ENCODE measurements around the gene MARCHF5.

The MARCHF5 gene

DNA sequence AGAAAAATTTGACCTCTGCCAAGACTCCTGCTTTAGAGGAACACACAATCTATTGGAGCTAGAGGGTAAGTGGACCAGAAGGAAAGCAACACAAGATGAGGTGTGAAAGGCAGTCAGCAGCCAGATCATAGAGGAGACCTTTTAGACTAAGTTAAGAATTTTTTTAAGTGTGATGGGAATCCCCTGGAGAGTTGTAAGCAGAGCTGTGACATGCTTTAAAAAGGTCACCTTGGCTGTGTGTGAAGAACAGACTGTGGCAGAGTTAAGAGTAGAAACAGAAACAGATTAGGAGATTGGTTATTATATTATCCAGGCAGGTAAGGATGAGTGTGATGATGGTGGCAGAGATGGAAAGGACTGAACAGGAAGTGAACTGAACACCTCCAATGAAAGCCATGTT lies 23.6 kb upstream of the MARCHF5 start:
- Histone ChIP-seq H3K9ac (ENCODE audit: low read length in 5 of 5) (no peak overlapping the region), H3K9me3 (ENCODE audit: control insufficient read depth in 5 of 5, low read length in 5 of 5) (no peaks in the 10 kb centered on the region), H3K27me3 (ENCODE audit: control insufficient read depth in 5 of 5, insufficient read depth in 4 of 5, low read length in 5 of 5) (no peaks in the 10 kb centered on the region), H3K36me3 (ENCODE audit: control insufficient read depth in 5 of 5, insufficient read depth in 5 of 5, low read length in 5 of 5) (no peaks in the 10 kb centered on the region), H3K27ac (ENCODE audit: low read depth, low read length) (no peak overlapping the region), H3K4me1 (ENCODE audit: control insufficient read depth in 5 of 5, insufficient read depth in 5 of 5, low read length in 5 of 5) (no peaks in the 10 kb centered on the region), H3K4me3 (ENCODE audit: low read depth in 1 of 5, low read length in 5 of 5) (no peak overlapping the region)

DNA sequence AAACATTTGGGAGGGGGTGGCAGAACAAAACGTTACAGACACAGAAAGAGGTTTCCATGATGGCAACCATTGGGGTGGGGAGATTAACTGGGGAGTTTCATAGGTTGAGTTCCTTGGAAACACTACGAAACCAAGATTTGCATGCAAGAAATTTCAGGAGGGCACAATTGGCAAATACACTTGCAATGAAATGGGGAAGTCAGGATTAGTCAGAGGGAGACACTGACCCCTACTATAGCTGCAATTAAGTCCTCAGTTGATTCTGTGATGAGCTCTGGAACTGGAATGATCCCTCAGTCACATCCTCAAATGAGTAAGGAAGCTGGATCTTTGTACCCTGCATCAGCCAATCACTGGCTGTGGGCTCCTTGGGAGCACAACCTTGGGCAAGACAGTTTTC lies 22.2 kb upstream of the MARCHF5 start:
- H3K36me3 ChIP-seq (ENCODE audit: control insufficient read depth in 5 of 5, insufficient read depth in 5 of 5, low read length in 5 of 5), result no peaks in the 10 kb centered on the region
- no peaks in the 10 kb centered on the region for H3K9me3 ChIP-seq (ENCODE audit: control insufficient read depth in 5 of 5, low read length in 5 of 5)
- H3K4me3 ChIP-seq (ENCODE audit: low read depth in 1 of 5, low read length in 5 of 5), result no peak overlapping the region
- no peaks in the 10 kb centered on the region for H3K27me3 ChIP-seq (ENCODE audit: control insufficient read depth in 5 of 5, insufficient read depth in 4 of 5, low read length in 5 of 5)
- H3K4me1 ChIP-seq (ENCODE audit: control insufficient read depth in 5 of 5, insufficient read depth in 5 of 5, low read length in 5 of 5), result no peaks in the 10 kb centered on the region
- no peak overlapping the region for H3K9ac ChIP-seq (ENCODE audit: low read length in 5 of 5)
- no peak overlapping the region for H3K27ac ChIP-seq (ENCODE audit: low read depth, low read length)

DNA sequence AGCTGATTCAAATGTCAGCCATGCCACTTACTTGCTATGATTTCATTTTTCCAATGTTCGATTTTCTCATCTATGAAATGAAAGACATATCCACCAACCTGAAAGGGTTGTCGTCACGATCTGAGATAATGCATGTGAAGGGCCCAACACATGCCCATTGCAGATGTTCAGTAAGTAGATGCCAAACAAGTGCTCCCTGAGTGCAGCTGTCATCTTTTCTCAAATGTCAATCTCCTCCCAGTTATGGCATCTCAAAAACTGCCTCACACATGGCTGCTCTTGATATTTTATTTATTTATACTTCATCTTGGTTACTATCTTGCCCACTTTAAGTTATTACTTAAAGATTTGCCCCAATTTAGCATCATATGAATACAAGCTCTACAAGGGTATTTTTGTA lies 16.9 kb upstream of the MARCHF5 start:
- H3K27ac ChIP-seq (ENCODE audit: low read depth, low read length), result no peak overlapping the region
- no peaks in the 10 kb centered on the region for H3K27me3 ChIP-seq (ENCODE audit: control insufficient read depth in 5 of 5, insufficient read depth in 4 of 5, low read length in 5 of 5)
- H3K9me3 ChIP-seq (ENCODE audit: control insufficient read depth in 5 of 5, low read length in 5 of 5), result no peaks in the 10 kb centered on the region
- no peaks in the 10 kb centered on the region for H3K36me3 ChIP-seq (ENCODE audit: control insufficient read depth in 5 of 5, insufficient read depth in 5 of 5, low read length in 5 of 5)
- H3K4me1 ChIP-seq (ENCODE audit: control insufficient read depth in 5 of 5, insufficient read depth in 5 of 5, low read length in 5 of 5), result peaks cover 0 to 1% (median 0%) of the 10 kb centered on the region in 5 donors
- no peak overlapping the region for H3K4me3 ChIP-seq (ENCODE audit: low read depth in 1 of 5, low read length in 5 of 5)
- H3K9ac ChIP-seq (ENCODE audit: low read length in 5 of 5), result no peak overlapping the region

- no peaks in the 10 kb centered on the region for H3K36me3 ChIP-seq (ENCODE audit: control insufficient read depth in 5 of 5, insufficient read depth in 5 of 5, low read length in 5 of 5)
- H3K27me3 ChIP-seq (ENCODE audit: control insufficient read depth in 5 of 5, insufficient read depth in 4 of 5, low read length in 5 of 5), result no peaks in the 10 kb centered on the region
- no peak overlapping the region for H3K9ac ChIP-seq (ENCODE audit: low read length in 5 of 5)
- H3K27ac ChIP-seq (ENCODE audit: low read depth, low read length), result no peak overlapping the region
- H3K4me3 ChIP-seq (ENCODE audit: low read depth in 1 of 5, low read length in 5 of 5), result peak overlapping the region in 2 of 5 donors; percentile 0 to 29
- H3K9me3 ChIP-seq (ENCODE audit: control insufficient read depth in 5 of 5, low read length in 5 of 5), result no peaks in the 10 kb centered on the region
- peaks cover 0 to 5% (median 0%) of the 10 kb centered on the region in 5 donors for H3K4me1 ChIP-seq (ENCODE audit: control insufficient read depth in 5 of 5, insufficient read depth in 5 of 5, low read length in 5 of 5)
These were observed 11.8 kb upstream of the MARCHF5 start for GRCh38 chr10:92278996-92279696.

DNA sequence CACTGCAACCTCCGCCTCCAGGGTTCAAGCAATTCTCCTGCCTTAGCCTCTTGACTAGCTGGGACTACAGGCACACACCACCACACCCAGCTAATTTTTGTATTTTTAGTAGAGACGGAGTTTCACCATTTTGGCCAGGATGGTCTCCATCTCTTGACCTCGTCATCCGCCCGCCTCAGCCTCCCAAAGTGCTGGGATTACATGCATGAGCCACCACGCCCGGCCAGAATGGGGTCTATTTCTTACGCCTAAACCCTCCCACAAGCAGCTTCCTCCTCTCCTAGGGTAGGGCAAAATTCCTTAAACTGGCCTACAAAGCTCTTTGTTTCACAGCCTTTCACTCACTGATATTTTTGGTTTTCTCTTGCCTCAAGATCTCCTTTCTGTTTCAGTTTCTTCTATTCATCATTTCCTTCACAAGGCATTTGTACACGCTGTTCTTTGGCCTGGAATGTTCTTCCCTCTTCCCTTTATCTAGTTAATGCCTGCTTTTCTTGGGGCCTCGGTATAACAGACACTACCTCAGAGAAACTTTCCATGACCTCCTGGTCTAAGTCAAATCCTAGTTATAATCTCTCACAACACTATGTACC lies 6.8 kb upstream of the MARCHF5 start:
- Histone ChIP-seq H3K4me1 (ENCODE audit: control insufficient read depth in 5 of 5, insufficient read depth in 5 of 5, low read length in 5 of 5) (peaks cover 0 to 6% (median 0%) of the 10 kb centered on the region in 5 donors), H3K27ac (ENCODE audit: low read depth, low read length) (no peak overlapping the region), H3K36me3 (ENCODE audit: control insufficient read depth in 5 of 5, insufficient read depth in 5 of 5, low read length in 5 of 5) (no peaks in the 10 kb centered on the region), H3K4me3 (ENCODE audit: low read depth in 1 of 5, low read length in 5 of 5) (peak overlapping the region in 2 of 5 donors; percentile 25 to 42), H3K9me3 (ENCODE audit: control insufficient read depth in 5 of 5, low read length in 5 of 5) (no peaks in the 10 kb centered on the region), H3K27me3 (ENCODE audit: control insufficient read depth in 5 of 5, insufficient read depth in 4 of 5, low read length in 5 of 5) (no peaks in the 10 kb centered on the region), H3K9ac (ENCODE audit: low read length in 5 of 5) (peak overlapping the region in 1 of 5 donors; percentile 5)

DNA sequence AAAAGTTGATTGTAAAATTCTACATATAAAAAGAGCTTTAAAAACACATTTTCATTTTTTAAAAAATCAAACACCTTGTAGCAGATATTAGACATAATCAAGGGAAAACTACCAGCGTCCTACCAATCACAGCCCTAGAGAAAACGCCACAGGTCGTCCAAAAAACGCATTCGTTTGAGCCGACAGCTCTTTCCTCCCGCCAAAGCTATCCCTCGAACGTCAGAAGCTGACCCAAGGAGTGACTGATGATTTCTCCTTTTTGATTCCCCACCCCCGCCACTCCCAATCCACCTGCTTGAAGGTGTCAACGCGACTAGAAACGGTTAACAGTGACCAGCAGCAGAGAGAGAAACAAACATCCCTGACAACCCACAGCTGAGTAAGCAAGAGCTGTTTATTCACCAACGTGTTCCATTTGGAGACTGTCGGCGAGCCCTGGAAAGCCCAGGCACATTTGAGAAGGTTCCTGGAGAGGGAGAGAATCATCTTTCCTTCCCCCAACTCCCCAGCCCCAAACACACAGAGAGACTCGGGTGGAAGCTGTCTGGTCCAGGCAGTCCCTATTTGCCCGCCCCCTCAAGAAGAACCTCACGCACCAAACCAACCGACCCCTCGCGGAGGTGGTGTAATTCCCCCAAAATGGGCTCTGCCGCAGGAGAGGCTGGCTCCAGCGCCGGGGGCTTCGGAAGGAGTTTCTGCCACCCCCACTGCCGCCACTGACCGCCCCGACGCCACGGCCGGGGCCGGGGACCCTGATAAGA lies 711 bp upstream of the MARCHF5 start:
- Histone ChIP-seq H3K4me1 (ENCODE audit: control insufficient read depth in 5 of 5, insufficient read depth in 5 of 5, low read length in 5 of 5) (peaks cover 0 to 20% (median 12%) of the 10 kb centered on the region in 5 donors), H3K27ac (ENCODE audit: low read depth, low read length) (peak overlapping the region; percentile 99), H3K27me3 (ENCODE audit: control insufficient read depth in 5 of 5, insufficient read depth in 4 of 5, low read length in 5 of 5) (no peaks in the 10 kb centered on the region), H3K4me3 (ENCODE audit: low read depth in 1 of 5, low read length in 5 of 5) (peak overlapping the region; percentile 88 to 96 (median 93)), H3K36me3 (ENCODE audit: control insufficient read depth in 5 of 5, insufficient read depth in 5 of 5, low read length in 5 of 5) (peaks cover 0 to 9% (median 7%) of the 10 kb centered on the region in 5 donors), H3K9me3 (ENCODE audit: control insufficient read depth in 5 of 5, low read length in 5 of 5) (no peaks in the 10 kb centered on the region), H3K9ac (ENCODE audit: low read length in 5 of 5) (peak overlapping the region; percentile 68 to 100 (median 100))

DNA sequence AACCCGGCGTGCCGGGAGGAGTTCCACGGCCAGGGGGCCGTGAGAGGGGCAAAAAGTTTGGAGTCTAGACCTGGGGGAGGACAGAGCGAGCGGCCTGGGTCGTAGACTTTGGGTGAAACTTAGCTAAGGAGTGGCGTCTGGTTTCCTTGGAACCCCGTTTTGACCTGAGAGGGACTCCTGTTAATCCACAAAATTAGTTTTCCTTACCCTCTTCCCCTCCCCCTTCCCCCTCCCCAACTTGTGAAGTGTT lies 574 bp downstream of the MARCHF5 start:
- Histone ChIP-seq H3K27ac (ENCODE audit: low read depth, low read length) (peak overlapping the region; percentile 99), H3K4me3 (ENCODE audit: low read depth in 1 of 5, low read length in 5 of 5) (peak overlapping the region; percentile 74 to 96 (median 93)), H3K9me3 (ENCODE audit: control insufficient read depth in 5 of 5, low read length in 5 of 5) (no peaks in the 10 kb centered on the region), H3K36me3 (ENCODE audit: control insufficient read depth in 5 of 5, insufficient read depth in 5 of 5, low read length in 5 of 5) (peaks cover 0 to 9% (median 7%) of the 10 kb centered on the region in 5 donors), H3K4me1 (ENCODE audit: control insufficient read depth in 5 of 5, insufficient read depth in 5 of 5, low read length in 5 of 5) (peaks cover 0 to 20% (median 12%) of the 10 kb centered on the region in 5 donors), H3K9ac (ENCODE audit: low read length in 5 of 5) (peak overlapping the region; percentile 98 to 100 (median 100)), H3K27me3 (ENCODE audit: control insufficient read depth in 5 of 5, insufficient read depth in 4 of 5, low read length in 5 of 5) (no peaks in the 10 kb centered on the region)

GRCh38 chr10:92291921-92292845 lies 1.2 kb downstream of the MARCHF5 start:
- Histone ChIP-seq H3K27me3 (ENCODE audit: control insufficient read depth in 5 of 5, insufficient read depth in 4 of 5, low read length in 5 of 5) (no peaks in the 10 kb centered on the region), H3K4me1 (ENCODE audit: control insufficient read depth in 5 of 5, insufficient read depth in 5 of 5, low read length in 5 of 5) (peaks cover 0 to 20% (median 12%) of the 10 kb centered on the region in 5 donors), H3K9me3 (ENCODE audit: control insufficient read depth in 5 of 5, low read length in 5 of 5) (no peaks in the 10 kb centered on the region), H3K36me3 (ENCODE audit: control insufficient read depth in 5 of 5, insufficient read depth in 5 of 5, low read length in 5 of 5) (peaks cover 0 to 9% (median 7%) of the 10 kb centered on the region in 5 donors), H3K9ac (ENCODE audit: low read length in 5 of 5) (peak overlapping the region; percentile 98 to 100 (median 100)), H3K4me3 (ENCODE audit: low read depth in 1 of 5, low read length in 5 of 5) (peak overlapping the region; percentile 74 to 96 (median 93)), H3K27ac (ENCODE audit: low read depth, low read length) (peak overlapping the region; percentile 99)

DNA sequence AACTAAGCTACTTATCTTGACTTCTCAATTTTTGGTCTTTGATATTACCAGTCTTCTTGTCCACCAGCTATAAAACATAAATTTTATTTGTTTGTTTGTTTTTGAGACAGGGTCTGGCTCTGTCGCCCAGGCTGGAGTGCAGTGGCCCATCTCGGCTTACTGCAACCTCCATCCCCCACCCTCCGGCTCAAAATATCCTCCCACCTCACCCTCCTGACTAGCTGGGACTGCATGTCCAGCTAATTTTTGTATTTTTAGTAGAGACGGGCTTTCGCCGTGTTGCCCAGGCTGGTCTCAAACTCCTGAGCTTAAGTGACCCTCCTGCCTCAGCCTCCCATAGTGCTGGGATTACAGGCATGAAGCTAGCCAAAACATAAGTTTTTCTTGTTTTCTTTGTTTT lies 7.5 kb downstream of the MARCHF5 start:
- Histone ChIP-seq H3K9ac (ENCODE audit: low read length in 5 of 5) (no peak overlapping the region), H3K27ac (ENCODE audit: low read depth, low read length) (no peak overlapping the region), H3K27me3 (ENCODE audit: control insufficient read depth in 5 of 5, insufficient read depth in 4 of 5, low read length in 5 of 5) (no peaks in the 10 kb centered on the region)

More for the DNA sequence above, 7.5 kb downstream of the MARCHF5 start:
- Histone ChIP-seq H3K9me3 (ENCODE audit: control insufficient read depth in 5 of 5, low read length in 5 of 5) (no peaks in the 10 kb centered on the region), H3K4me3 (ENCODE audit: low read depth in 1 of 5, low read length in 5 of 5) (no peak overlapping the region), H3K4me1 (ENCODE audit: control insufficient read depth in 5 of 5, insufficient read depth in 5 of 5, low read length in 5 of 5) (peaks cover 0 to 12% (median 3%) of the 10 kb centered on the region in 5 donors), H3K36me3 (ENCODE audit: control insufficient read depth in 5 of 5, insufficient read depth in 5 of 5, low read length in 5 of 5) (peaks cover 3 to 5% (median 3%) of the 10 kb centered on the region in 5 donors)
